ENCODE results near the gene SNX10.

- no peak for TF ChIP-seq CTCF (IDR thresholded peaks at IDR 0.05; ENCODE audit: low read length)
- TF ChIP-seq EZH2phosphoT487 (IDR thresholded peaks at IDR 0.05; ENCODE audit: low read length), result no peak
- TF ChIP-seq EZH2 (optimal IDR thresholded peaks at IDR 0.05; ENCODE audit: low read depth, low read length), result no peak
Observed at GRCh38 chr7:26275213-26275612, 16.4 kb upstream of the SNX10 start.
